Stimulated activated naive B cell treated with anti-CD40 and anti-IgM and Interleukin-4, amounts not matched to agents 10 μg/mL and 1 μg/mL and 100 μg/mL, for 72 hours (primary cell): ENCODE measurements around the gene BCL3.

Source experiments
- ATAC-seq, 2 donors: fragments of 150-1000 bp; cut with Tn5 transposase; replicated peaks; 2 replicates each; pipeline ENCODE4 v1.10.0; 2021; ENCODE audit warnings: moderate library complexity in 1 of 2
- DNase-seq: peaks from one replicate; pipeline ENCODE4 v3.0.0; 2021
- H3K27ac Mint-ChIP-seq: one replicate; pipeline ENCODE4 v1.8.0; 2022; ENCODE audit warnings: mild to moderate bottlenecking, mixed read lengths
- H3K27me3 Mint-ChIP-seq, 2 donors: one replicate each; pipeline ENCODE4 v1.8.0; 2022; ENCODE audit warnings: mixed read lengths in 2 of 2
- H3K36me3 Mint-ChIP-seq, 2 donors: one replicate each; pipeline ENCODE4 v1.8.0; 2022; ENCODE audit warnings: mixed read lengths in 2 of 2, mild to moderate bottlenecking in 1 of 2
- H3K4me1 Mint-ChIP-seq, 2 donors: one replicate each; pipeline ENCODE4 v1.8.0; 2022; ENCODE audit warnings: mixed read lengths in 2 of 2, mild to moderate bottlenecking in 1 of 2
- H3K4me3 Mint-ChIP-seq, 2 donors: one replicate each; pipeline ENCODE4 v1.8.0; 2022; ENCODE audit warnings: mild to moderate bottlenecking in 2 of 2, mixed read lengths in 2 of 2, moderate library complexity in 1 of 2
- H3K9me3 Mint-ChIP-seq, 2 donors: one replicate each; pipeline ENCODE4 v1.8.0; 2022; ENCODE audit warnings: mixed read lengths in 2 of 2, mild to moderate bottlenecking in 1 of 2

The BCL3 gene

GRCh38 chr19:44726465-44726864 lies 22.0 kb upstream of the BCL3 start:
- peak overlapping the region; percentile 20 for H3K27ac Mint-ChIP-seq
- DNase-seq (no peak), ATAC-seq (no peak)
- no peak overlapping the region for H3K4me3 Mint-ChIP-seq
- no peaks in the 10 kb centered on the region for H3K27me3 Mint-ChIP-seq
- H3K36me3 Mint-ChIP-seq: no peaks in the 10 kb centered on the region
- H3K4me1 Mint-ChIP-seq: peaks cover 41 to 64% of the 10 kb centered on the region in 2 donors
- no peaks in the 10 kb centered on the region for H3K9me3 Mint-ChIP-seq

GRCh38 chr19:44728178-44728577 lies 20.3 kb upstream of the BCL3 start:
- no peak overlapping the region for H3K4me3 Mint-ChIP-seq
- DNase-seq: no peak
- peaks cover 30 to 49% of the 10 kb centered on the region in 2 donors for H3K4me1 Mint-ChIP-seq
- H3K36me3 Mint-ChIP-seq: no peaks in the 10 kb centered on the region
- no peak for ATAC-seq
- H3K27ac Mint-ChIP-seq: peak overlapping the region; percentile 75
- no peaks in the 10 kb centered on the region for H3K9me3 Mint-ChIP-seq
- no peaks in the 10 kb centered on the region for H3K27me3 Mint-ChIP-seq

GRCh38 chr19:44729516-44730033 lies 18.9 kb upstream of the BCL3 start:
- peak; percentile 43 for DNase-seq
- peak overlapping the region; percentile 53 to 60 for H3K4me3 Mint-ChIP-seq
- no peaks in the 10 kb centered on the region for H3K36me3 Mint-ChIP-seq
- peak; percentile 91 to 92 for ATAC-seq
- peaks cover 0 to 5% of the 10 kb centered on the region in 2 donors for H3K27me3 Mint-ChIP-seq
- H3K27ac Mint-ChIP-seq: peak overlapping the region; percentile 11
- H3K4me1 Mint-ChIP-seq: peaks cover 19 to 35% of the 10 kb centered on the region in 2 donors
- no peaks in the 10 kb centered on the region for H3K9me3 Mint-ChIP-seq

- Mint-ChIP-seq H3K4me3 (no peak overlapping the region), H3K27me3 (peaks cover 0 to 7% of the 10 kb centered on the region in 2 donors), H3K4me1 (peaks cover 13 to 21% of the 10 kb centered on the region in 2 donors), H3K36me3 (no peaks in the 10 kb centered on the region), H3K9me3 (no peaks in the 10 kb centered on the region), H3K27ac (no peak overlapping the region)
- ATAC-seq (no peak), DNase-seq (no peak)
Measured at GRCh38 chr19:44731081-44731480, 17.4 kb upstream of the BCL3 start.

- ATAC-seq (no peak), DNase-seq (no peak)
- Mint-ChIP-seq H3K9me3 (no peaks in the 10 kb centered on the region), H3K27me3 (peaks cover 0 to 7% of the 10 kb centered on the region in 2 donors), H3K27ac (no peak overlapping the region), H3K4me3 (no peak overlapping the region), H3K4me1 (peaks cover 13 to 24% of the 10 kb centered on the region in 2 donors), H3K36me3 (no peaks in the 10 kb centered on the region)
Measured at GRCh38 chr19:44731622-44732021, 16.9 kb upstream of the BCL3 start.

GRCh38 chr19:44732235-44733014 lies 16.1 kb upstream of the BCL3 start:
- Mint-ChIP-seq H3K4me1 (peaks cover 19 to 32% of the 10 kb centered on the region in 2 donors), H3K4me3 (no peak overlapping the region), H3K27me3 (peaks cover 0 to 7% of the 10 kb centered on the region in 2 donors), H3K9me3 (no peaks in the 10 kb centered on the region), H3K36me3 (no peaks in the 10 kb centered on the region), H3K27ac (no peak overlapping the region)
- no peak for ATAC-seq
- no peak for DNase-seq

GRCh38 chr19:44734357-44734756 lies 14.2 kb upstream of the BCL3 start:
- H3K4me3 Mint-ChIP-seq: no peak overlapping the region
- H3K4me1 Mint-ChIP-seq: peaks cover 23 to 37% of the 10 kb centered on the region in 2 donors
- H3K27me3 Mint-ChIP-seq: peaks cover 0 to 7% of the 10 kb centered on the region in 2 donors
- no peaks in the 10 kb centered on the region for H3K9me3 Mint-ChIP-seq
- DNase-seq (no peak), ATAC-seq (no peak)
- H3K27ac Mint-ChIP-seq: no peak overlapping the region
- no peaks in the 10 kb centered on the region for H3K36me3 Mint-ChIP-seq

- Mint-ChIP-seq H3K4me1 (peaks cover 19 to 32% of the 10 kb centered on the region in 2 donors), H3K9me3 (no peaks in the 10 kb centered on the region), H3K36me3 (no peaks in the 10 kb centered on the region), H3K27ac (peak overlapping the region; percentile 47), H3K27me3 (peaks cover 0 to 7% of the 10 kb centered on the region in 2 donors), H3K4me3 (no peak overlapping the region)
- ATAC-seq (no peak), DNase-seq (no peak)
Measured at GRCh38 chr19:44735011-44735410, 13.5 kb upstream of the BCL3 start.

GRCh38 chr19:44737238-44738071 lies 11.1 kb upstream of the BCL3 start:
- Mint-ChIP-seq H3K9me3 (no peaks in the 10 kb centered on the region), H3K36me3 (no peaks in the 10 kb centered on the region), H3K4me1 (peaks cover 27 to 48% of the 10 kb centered on the region in 2 donors), H3K4me3 (peak overlapping the region; percentile 28 to 45), H3K27ac (peak overlapping the region; percentile 94), H3K27me3 (peaks cover 0 to 7% of the 10 kb centered on the region in 2 donors)
- DNase-seq (no peak), ATAC-seq (peak; percentile 58 to 70)

- no peaks in the 10 kb centered on the region for H3K9me3 Mint-ChIP-seq
- H3K27ac Mint-ChIP-seq: peak overlapping the region; percentile 20
- no peak for ATAC-seq
- H3K36me3 Mint-ChIP-seq: no peaks in the 10 kb centered on the region
- H3K4me1 Mint-ChIP-seq: peaks cover 32 to 55% of the 10 kb centered on the region in 2 donors
- H3K4me3 Mint-ChIP-seq: no peak overlapping the region
- no peak for DNase-seq
- peaks cover 0 to 7% of the 10 kb centered on the region in 2 donors for H3K27me3 Mint-ChIP-seq
Measured at GRCh38 chr19:44738136-44738535, 10.4 kb upstream of the BCL3 start.

- H3K27ac Mint-ChIP-seq: peak overlapping the region; percentile 51
- peak; percentile 3 to 22 for ATAC-seq
- peak; percentile 26 for DNase-seq
- H3K9me3 Mint-ChIP-seq: no peaks in the 10 kb centered on the region
- H3K4me1 Mint-ChIP-seq: peaks cover 32 to 56% of the 10 kb centered on the region in 2 donors
- H3K4me3 Mint-ChIP-seq: no peak overlapping the region
- H3K36me3 Mint-ChIP-seq: no peaks in the 10 kb centered on the region
- peaks cover 0 to 7% of the 10 kb centered on the region in 2 donors for H3K27me3 Mint-ChIP-seq
Measured at GRCh38 chr19:44738603-44739558, 9.6 kb upstream of the BCL3 start.

- no peaks in the 10 kb centered on the region for H3K9me3 Mint-ChIP-seq
- no peak overlapping the region for H3K27ac Mint-ChIP-seq
- no peak overlapping the region for H3K4me3 Mint-ChIP-seq
- peaks cover 32 to 56% of the 10 kb centered on the region in 2 donors for H3K4me1 Mint-ChIP-seq
- DNase-seq (no peak), ATAC-seq (no peak)
- no peaks in the 10 kb centered on the region for H3K36me3 Mint-ChIP-seq
- H3K27me3 Mint-ChIP-seq: no peaks in the 10 kb centered on the region
Measured at GRCh38 chr19:44740351-44740824, 8.1 kb upstream of the BCL3 start.

- no peaks in the 10 kb centered on the region for H3K36me3 Mint-ChIP-seq
- H3K4me3 Mint-ChIP-seq: no peak overlapping the region
- H3K27me3 Mint-ChIP-seq: no peaks in the 10 kb centered on the region
- DNase-seq (no peak), ATAC-seq (peak; percentile 8 to 24)
- no peaks in the 10 kb centered on the region for H3K9me3 Mint-ChIP-seq
- H3K27ac Mint-ChIP-seq: peak overlapping the region; percentile 59
- peaks cover 41 to 59% of the 10 kb centered on the region in 2 donors for H3K4me1 Mint-ChIP-seq
Measured at GRCh38 chr19:44741258-44741731, 7.2 kb upstream of the BCL3 start.
